ENCODE data around the gene NACC1. TPM values are rescaled to one million over a fixed set of nuclear protein-coding genes. Genes with fewer than 3 reads are reported as not detected.
A peak's percentile ranks its signal among the peaks of the same experiment; 100 is the strongest.

The NACC1 gene
- total and polyA plus RNA-seq, 2 of the 13 experiments (the other 11 are each of a cell fraction or from before 2014, with no cell fraction given), result 31.8 to 42.3 TPM

GRCh38 chr19:13117772-13118423 is at the start of gene NACC1 (continued):
- TF ChIP-seq, protein P1, sequence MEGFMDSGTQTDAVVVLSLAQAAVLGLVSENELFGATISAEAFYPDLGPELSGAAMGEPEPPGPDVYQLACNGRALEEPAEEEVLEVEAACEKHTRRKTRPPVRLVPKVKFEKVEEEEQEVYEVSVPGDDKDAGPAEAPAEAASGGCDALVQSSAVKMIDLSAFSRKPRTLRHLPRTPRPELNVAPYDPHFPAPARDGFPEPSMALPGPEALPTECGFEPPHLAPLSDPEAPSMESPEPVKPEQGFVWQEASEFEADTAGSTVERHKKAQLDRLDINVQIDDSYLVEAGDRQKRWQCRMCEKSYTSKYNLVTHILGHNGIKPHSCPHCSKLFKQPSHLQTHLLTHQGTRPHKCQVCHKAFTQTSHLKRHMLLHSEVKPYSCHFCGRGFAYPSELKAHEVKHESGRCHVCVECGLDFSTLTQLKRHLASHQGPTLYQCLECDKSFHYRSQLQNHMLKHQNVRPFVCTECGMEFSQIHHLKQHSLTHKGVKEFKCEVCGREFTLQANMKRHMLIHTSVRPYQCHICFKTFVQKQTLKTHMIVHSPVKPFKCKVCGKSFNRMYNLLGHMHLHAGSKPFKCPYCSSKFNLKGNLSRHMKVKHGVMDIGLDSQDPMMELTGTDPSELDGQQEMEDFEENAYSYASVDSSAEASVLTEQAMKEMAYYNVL (CRISPR knock-in tag; IDR thresholded peaks at IDR 0.05; ENCODE audit: borderline replicate concordance), result no peak
- TF ChIP-seq TAF1 (CRISPR knock-in tag; IDR thresholded peaks at IDR 0.05) (peak; percentile 41; the same call in 1 of the 2 replicates), MYNN (CRISPR knock-in tag; IDR thresholded peaks at IDR 0.05; ENCODE audit: low read depth) (no peak), DR1 (CRISPR knock-in tag; IDR thresholded peaks at IDR 0.05) (no peak), EP300 (IDR thresholded peaks at IDR 0.05; ENCODE audit: low read depth in 2 of 2, low read length in 2 of 2) (0 out of 4 replicates have a peak, but pooled peaks of 1 of the 2 experiments have one; percentile 14), EP300 (CRISPR knock-in tag; IDR thresholded peaks at IDR 0.05; ENCODE audit: borderline replicate concordance) (no peak), JUND (CRISPR knock-in tag; IDR thresholded peaks at IDR 0.05) (no peak), ZNF556 (CRISPR knock-in tag; IDR thresholded peaks at IDR 0.05; ENCODE audit: borderline replicate concordance) (no peak), HMG20A (CRISPR knock-in tag; IDR thresholded peaks at IDR 0.05; ENCODE audit: borderline replicate concordance) (no peak), ELF3 (CRISPR knock-in tag; IDR thresholded peaks at IDR 0.05) (no peak), ZNF318 (CRISPR knock-in tag; IDR thresholded peaks at IDR 0.05) (no peak), SAP130 (CRISPR knock-in tag; IDR thresholded peaks at IDR 0.05; ENCODE audit: low read depth) (peak; percentile 77), KLF12 (CRISPR knock-in tag; IDR thresholded peaks at IDR 0.05; ENCODE audit: borderline replicate concordance) (peak; percentile 72; the same call in 1 of the 2 replicates), ZNF564 (CRISPR knock-in tag; IDR thresholded peaks at IDR 0.05) (peak; percentile 36; the same call in 1 of the 2 replicates), HDAC1 (CRISPR knock-in tag; IDR thresholded peaks at IDR 0.05) (peak; percentile 45), FOSL1 (CRISPR knock-in tag; IDR thresholded peaks at IDR 0.05; ENCODE audit: borderline replicate concordance) (no peak), ZNF331 (CRISPR knock-in tag; IDR thresholded peaks at IDR 0.05) (no peak), MBNL3 (CRISPR knock-in tag; conservative IDR thresholded peaks at IDR 0.05) (no peak), MATR3 (CRISPR knock-in tag; IDR thresholded peaks at IDR 0.05) (no peak)
- TF ChIP-seq, protein P2, sequence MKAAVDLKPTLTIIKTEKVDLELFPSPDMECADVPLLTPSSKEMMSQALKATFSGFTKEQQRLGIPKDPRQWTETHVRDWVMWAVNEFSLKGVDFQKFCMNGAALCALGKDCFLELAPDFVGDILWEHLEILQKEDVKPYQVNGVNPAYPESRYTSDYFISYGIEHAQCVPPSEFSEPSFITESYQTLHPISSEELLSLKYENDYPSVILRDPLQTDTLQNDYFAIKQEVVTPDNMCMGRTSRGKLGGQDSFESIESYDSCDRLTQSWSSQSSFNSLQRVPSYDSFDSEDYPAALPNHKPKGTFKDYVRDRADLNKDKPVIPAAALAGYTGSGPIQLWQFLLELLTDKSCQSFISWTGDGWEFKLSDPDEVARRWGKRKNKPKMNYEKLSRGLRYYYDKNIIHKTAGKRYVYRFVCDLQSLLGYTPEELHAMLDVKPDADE (CRISPR knock-in tag; IDR thresholded peaks at IDR 0.05), result no peak

Measured in HepG2 (cell line).